Progenitor cell of endocrine pancreas (in vitro differentiated cells): ENCODE measurements around the gene AANAT. TPM values are rescaled to one million over a fixed set of nuclear protein-coding genes. Genes with fewer than 3 reads are reported as not detected.

Experiments
- DNase-seq: peaks from one replicate; pipeline ENCODE4 v3.0.0; 2021; ENCODE audit warnings: low spot score; ENCODE audit not compliant: unreplicated experiment
- H3K27ac Mint-ChIP-seq: 2 replicates; pipeline ENCODE4 v1.8.0; 2021; ENCODE audit warnings: mild to moderate bottlenecking, moderate library complexity, mixed read lengths
- H3K27me3 Mint-ChIP-seq: 2 replicates; pipeline ENCODE4 v1.8.0; 2021; ENCODE audit warnings: mixed read lengths
- H3K36me3 Mint-ChIP-seq: 2 replicates; pipeline ENCODE4 v1.8.0; 2022; ENCODE audit warnings: mixed read lengths; ENCODE audit not compliant: insufficient read depth
- H3K4me1 Mint-ChIP-seq: 2 replicates; pipeline ENCODE4 v1.8.0; 2021; ENCODE audit warnings: low read depth, mixed read lengths
- H3K4me3 Mint-ChIP-seq: 2 replicates; pipeline ENCODE4 v1.8.0; 2021; ENCODE audit warnings: low read depth, mild to moderate bottlenecking, moderate library complexity, mixed read lengths
- H3K9me3 Mint-ChIP-seq: 2 replicates; pipeline ENCODE4 v1.8.0; 2021; ENCODE audit warnings: low read depth, mixed read lengths
- CTCF ChIP-seq: fragments of 200-600 bp; sonication (generic); IDR thresholded peaks from one replicate; pipeline ENCODE4 v1.5.0; 2021; ENCODE audit warnings: antibody characterized with exemption, mild to moderate bottlenecking; ENCODE audit not compliant: unreplicated experiment
- total RNA-seq: library from RNA; stranded (reverse); gene quantifications from 2 replicates; pipeline ENCODE4 v1.2.1, GENCODE V29; 2021

The AANAT gene
- total RNA-seq, 1 donor from 2014 or later, result not detected

GRCh38 chr17:76453431-76453743 is 14.0 kb upstream of the AANAT start:
- no peaks in the 10 kb centered on the region for H3K9me3 Mint-ChIP-seq
- H3K27me3 Mint-ChIP-seq, result no peaks in the 10 kb centered on the region
- peaks cover 4% of the 10 kb centered on the region for H3K4me1 Mint-ChIP-seq
- TF ChIP-seq CTCF, result no peak
- DNase-seq, result no peak
- H3K4me3 Mint-ChIP-seq, result peak overlapping the region; percentile 60
- peak overlapping the region; percentile 75 for H3K27ac Mint-ChIP-seq
- H3K36me3 Mint-ChIP-seq, result no peaks in the 10 kb centered on the region

DNA sequence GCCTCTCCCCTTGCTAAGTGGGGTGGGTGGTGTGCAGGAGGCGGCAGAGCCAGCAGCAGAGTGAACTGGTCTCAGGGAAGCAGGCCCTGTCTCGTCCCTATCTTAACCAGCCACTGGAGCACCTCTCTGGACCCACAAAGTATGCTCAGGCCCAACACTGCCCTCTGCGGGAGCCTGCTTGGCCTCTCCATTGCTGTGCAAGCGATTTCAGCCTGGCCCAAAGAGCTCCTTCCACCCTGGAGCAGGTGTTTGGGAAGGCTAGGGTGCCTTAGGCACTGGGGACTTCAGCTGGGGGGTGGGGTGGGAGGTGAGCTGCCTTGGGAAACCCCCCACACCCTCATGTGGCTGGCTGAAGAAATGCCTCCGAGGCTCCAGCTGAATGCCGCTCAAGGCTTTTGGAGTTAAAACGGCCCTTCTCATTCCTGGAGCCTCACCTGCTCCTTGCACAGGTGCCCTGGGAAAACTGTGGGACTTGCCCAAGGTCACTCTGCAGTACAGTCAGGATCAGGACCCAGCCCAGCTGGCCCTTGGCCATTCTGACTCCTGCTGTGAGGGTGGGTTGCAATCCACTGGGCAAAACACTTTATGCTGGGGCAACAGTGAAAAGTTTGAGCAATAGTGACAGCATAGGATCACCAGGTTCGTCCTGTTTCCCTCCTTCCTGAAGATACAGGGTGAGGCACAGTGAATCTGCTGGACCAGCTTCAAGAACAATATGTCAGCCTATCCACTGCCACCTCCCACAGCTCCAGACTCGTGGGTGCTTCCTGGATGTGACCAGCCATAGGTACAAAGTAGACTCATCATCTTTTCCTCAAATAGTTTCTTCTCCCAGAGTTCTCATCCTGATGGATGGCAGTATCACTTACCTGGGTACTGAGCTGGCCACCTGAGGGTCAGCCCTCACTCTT is 8.6 kb upstream of the AANAT start:
- H3K4me3 Mint-ChIP-seq, result no peak overlapping the region
- DNase-seq, result no peak
- peak; percentile 53 for TF ChIP-seq CTCF

GRCh38 chr17:76459674-76460073 is 7.7 kb upstream of the AANAT start:
- H3K36me3 Mint-ChIP-seq, result no peaks in the 10 kb centered on the region

More for the DNA sequence above, 8.6 kb upstream of the AANAT start:
- Mint-ChIP-seq H3K4me1 (no peaks in the 10 kb centered on the region), H3K36me3 (no peaks in the 10 kb centered on the region), H3K9me3 (no peaks in the 10 kb centered on the region), H3K27me3 (peaks cover 8% of the 10 kb centered on the region), H3K27ac (no peak overlapping the region)

DNA sequence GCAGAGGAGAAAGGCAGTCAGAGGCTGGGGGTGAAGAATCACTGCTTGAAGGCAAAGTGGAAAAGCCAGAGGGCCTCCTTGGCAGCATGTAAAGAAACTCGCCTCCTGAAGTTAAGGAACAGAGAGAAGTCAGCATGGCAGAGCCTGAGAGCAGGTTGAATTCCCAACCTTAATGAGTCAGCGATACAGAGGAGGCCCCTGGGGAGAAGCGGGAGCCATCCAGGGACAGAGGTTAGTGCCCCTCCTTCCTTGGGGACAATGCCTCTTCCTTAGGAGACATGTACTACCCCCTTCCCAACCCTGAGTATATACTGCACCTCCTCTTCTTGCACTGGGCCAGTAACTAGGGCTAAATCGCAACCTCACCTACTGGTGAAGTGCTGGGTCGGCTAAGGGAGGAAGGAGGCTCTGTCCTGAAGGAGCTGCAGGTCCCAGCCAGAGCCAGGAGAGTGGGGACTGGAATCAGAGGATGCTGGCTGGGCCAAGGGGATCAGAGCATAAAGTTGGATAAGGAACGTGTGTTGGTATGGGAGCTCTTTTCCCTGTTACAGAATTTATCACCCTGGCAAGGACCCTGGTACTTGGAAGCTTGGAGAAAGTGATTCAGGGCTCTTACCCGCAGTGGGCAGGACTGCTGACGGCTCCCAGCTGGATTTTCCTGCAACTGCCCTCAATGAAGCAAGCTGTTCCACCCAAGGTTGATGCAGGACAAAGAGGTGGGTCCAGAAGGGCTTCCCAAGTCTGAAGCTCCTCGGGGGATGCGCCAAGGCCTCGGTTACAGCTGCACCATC is 5.4 kb upstream of the AANAT start:
- no peak for TF ChIP-seq CTCF
- no peaks in the 10 kb centered on the region for H3K4me1 Mint-ChIP-seq
- H3K36me3 Mint-ChIP-seq, result no peaks in the 10 kb centered on the region
- no peak for DNase-seq
- no peaks in the 10 kb centered on the region for H3K9me3 Mint-ChIP-seq
- peak overlapping the region; percentile 63 for H3K27ac Mint-ChIP-seq
- H3K4me3 Mint-ChIP-seq, result no peak overlapping the region
- H3K27me3 Mint-ChIP-seq, result peaks cover 8% of the 10 kb centered on the region

More at GRCh38 chr17:76459674-76460073, 7.7 kb upstream of the AANAT start:
- Mint-ChIP-seq H3K4me1 (no peaks in the 10 kb centered on the region), H3K27ac (no peak overlapping the region), H3K27me3 (peaks cover 8% of the 10 kb centered on the region), H3K4me3 (no peak overlapping the region), H3K9me3 (no peaks in the 10 kb centered on the region)
- no peak for DNase-seq
- no peak for TF ChIP-seq CTCF

DNA sequence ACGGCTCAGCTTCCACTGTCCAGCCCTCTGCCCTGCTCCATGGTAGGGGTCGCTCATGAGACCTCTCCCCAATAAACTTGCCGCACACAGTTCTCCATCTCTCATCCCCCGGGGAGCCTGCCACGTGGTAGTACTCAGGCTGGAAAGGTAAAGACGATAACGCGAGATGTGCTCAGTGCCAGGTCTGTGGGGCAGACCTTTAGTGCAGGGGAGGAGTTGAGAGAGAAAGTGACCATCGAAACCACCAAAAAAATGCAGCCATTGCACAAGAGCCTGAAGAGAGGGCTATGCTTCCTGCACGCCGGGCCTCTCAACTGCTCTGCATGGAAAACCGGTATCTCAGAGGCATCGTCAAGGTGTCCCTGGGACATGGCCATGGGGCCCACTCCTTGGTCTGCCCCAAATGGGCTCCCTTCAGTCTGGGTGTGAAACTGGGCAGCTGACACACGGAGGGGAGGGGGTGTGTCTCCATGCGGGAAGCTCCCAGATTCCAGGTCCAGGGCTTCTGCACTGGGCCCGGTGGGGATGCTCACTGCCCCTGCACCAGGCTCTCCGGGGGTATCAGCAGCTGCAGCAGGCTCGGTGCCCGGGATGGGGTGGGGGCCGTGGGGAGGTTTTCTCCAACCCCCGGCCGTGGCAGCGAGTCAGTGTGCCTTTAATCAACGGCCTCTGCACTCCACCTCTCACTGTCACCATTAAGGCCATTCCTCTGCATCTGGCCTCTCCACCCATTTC is 4.7 kb upstream of the AANAT start:
- Mint-ChIP-seq H3K9me3 (no peaks in the 10 kb centered on the region), H3K36me3 (no peaks in the 10 kb centered on the region), H3K4me1 (no peaks in the 10 kb centered on the region), H3K4me3 (no peak overlapping the region), H3K27me3 (peaks cover 8% of the 10 kb centered on the region), H3K27ac (no peak overlapping the region)
- DNase-seq, result no peak
- no peak for TF ChIP-seq CTCF
